KOPT-K1 (cell line): ENCODE data around the gene CLCA2.

Experiments
- H3K27ac ChIP-seq: fragments of 200-600 bp; sonication (generic); 2 replicates; pipeline ENCODE4 v1.5.1; 2016; ENCODE audit warnings: antibody characterized with exemption, mild to moderate bottlenecking, low read depth, low read length; ENCODE audit not compliant: poor library complexity, severe bottlenecking
- H3K36me3 ChIP-seq: fragments of 200-600 bp; sonication (generic); 2 replicates; pipeline ENCODE4 v1.5.1; 2017; ENCODE audit warnings: antibody characterized with exemption, mild to moderate bottlenecking, low read length, moderate library complexity; ENCODE audit not compliant: insufficient read depth
- H3K9me3 ChIP-seq: fragments of 200-600 bp; sonication (generic); 2 replicates; pipeline ENCODE4 v1.5.1; 2017; ENCODE audit warnings: antibody characterized with exemption, low read length, mild to moderate bottlenecking; ENCODE audit not compliant: insufficient read depth, poor library complexity, severe bottlenecking

CLCA2 gene

GRCh38 chr1:86504895-86505563, 81.1 kb downstream of the CLCA2 start:
- H3K36me3 ChIP-seq: no peaks in the 10 kb centered on the region
- H3K9me3 ChIP-seq: no peaks in the 10 kb centered on the region
- no peak overlapping the region for H3K27ac ChIP-seq

- H3K9me3 ChIP-seq: no peaks in the 10 kb centered on the region
- no peaks in the 10 kb centered on the region for H3K36me3 ChIP-seq
- H3K27ac ChIP-seq: no peak overlapping the region
These were observed 81.6 kb downstream of the CLCA2 start for GRCh38 chr1:86505564-86505902.
